Gastroesophageal sphincter (tissue), 3 donors: ENCODE data around the gene ZNF814.

Experiments
- EP300 ChIP-seq: sonication (generic); formaldehyde crosslinking; IDR thresholded peaks from one replicate; pipeline ENCODE4 v1.6.1; 2017; ENCODE audit warnings: antibody characterized with exemption, mild to moderate bottlenecking
- POLR2AphosphoS5 ChIP-seq: sonication (generic); formaldehyde crosslinking; IDR thresholded peaks from one replicate; pipeline ENCODE4 v1.6.1; 2017; ENCODE audit warnings: antibody characterized with exemption
- TF ChIP-seq, protein P1 (sequence below), 4 experiments: fragments of 200-600 bp in 2 of 4; fragments of 450-650 bp in 2 of 4; sonication (generic) in 1 of 4; IDR thresholded peaks; one replicate each; pipeline ENCODE4 v1.5.1; 2017 to 2019; ENCODE audit warnings: antibody characterized with exemption in 4 of 4, mild to moderate bottlenecking in 2 of 4, moderate library complexity in 2 of 4

DNA sequence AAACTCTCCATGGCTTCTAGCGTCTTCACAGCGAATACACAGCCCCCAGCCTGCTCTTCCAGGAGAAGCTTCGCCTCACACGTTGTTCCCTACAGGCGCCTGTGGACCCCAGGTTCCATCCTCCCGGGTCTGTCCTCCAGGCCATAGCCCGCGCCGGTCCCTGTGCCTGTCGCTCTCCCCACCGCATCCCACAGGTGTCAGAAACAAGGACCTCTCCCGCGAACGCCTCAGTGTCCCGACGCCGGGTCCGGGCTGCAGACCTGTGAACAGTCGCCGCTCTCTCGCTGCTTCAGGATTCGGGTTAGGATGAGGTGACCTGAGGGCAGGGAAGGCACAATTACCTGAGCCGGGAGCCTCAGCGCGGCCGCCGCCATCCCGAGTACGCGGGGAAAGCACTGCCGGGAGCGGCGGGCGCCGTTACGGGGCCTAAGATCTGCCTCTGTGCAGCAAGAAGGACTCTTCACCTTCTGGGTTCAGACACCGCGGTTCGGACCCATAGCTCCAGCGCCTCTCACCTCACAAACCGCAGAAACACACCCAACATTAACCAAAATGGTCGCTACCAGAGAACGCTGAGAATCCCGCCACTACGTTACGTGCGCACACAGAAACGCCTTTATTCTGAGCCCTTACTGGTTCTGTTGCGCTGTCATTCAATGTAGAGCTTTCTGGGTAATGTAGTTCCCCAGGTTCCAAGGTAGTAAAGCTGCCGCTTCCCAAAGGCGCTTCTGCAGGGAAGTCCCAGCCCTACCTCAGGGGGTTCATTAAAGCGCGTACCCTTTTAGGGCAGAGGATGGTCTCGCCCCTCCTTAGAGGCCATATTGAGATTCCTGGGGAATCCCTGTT lies 46.2 kb upstream of the ZNF814 start, which contains the start of gene ZNF418:
- TF ChIP-seq, protein P1, sequence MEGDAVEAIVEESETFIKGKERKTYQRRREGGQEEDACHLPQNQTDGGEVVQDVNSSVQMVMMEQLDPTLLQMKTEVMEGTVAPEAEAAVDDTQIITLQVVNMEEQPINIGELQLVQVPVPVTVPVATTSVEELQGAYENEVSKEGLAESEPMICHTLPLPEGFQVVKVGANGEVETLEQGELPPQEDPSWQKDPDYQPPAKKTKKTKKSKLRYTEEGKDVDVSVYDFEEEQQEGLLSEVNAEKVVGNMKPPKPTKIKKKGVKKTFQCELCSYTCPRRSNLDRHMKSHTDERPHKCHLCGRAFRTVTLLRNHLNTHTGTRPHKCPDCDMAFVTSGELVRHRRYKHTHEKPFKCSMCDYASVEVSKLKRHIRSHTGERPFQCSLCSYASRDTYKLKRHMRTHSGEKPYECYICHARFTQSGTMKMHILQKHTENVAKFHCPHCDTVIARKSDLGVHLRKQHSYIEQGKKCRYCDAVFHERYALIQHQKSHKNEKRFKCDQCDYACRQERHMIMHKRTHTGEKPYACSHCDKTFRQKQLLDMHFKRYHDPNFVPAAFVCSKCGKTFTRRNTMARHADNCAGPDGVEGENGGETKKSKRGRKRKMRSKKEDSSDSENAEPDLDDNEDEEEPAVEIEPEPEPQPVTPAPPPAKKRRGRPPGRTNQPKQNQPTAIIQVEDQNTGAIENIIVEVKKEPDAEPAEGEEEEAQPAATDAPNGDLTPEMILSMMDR (IDR thresholded peaks at IDR 0.05), result no peak
- TF ChIP-seq POLR2AphosphoS5 (peak; percentile 10), EP300 (no peak)
